ENCODE data around the gene DBN1. TPM values are rescaled to one million over a fixed set of nuclear protein-coding genes. Genes with fewer than 3 reads are reported as not detected.

DBN1 gene
- total and polyA plus RNA-seq, 2 donors (not counting 3 experiments of a cell fraction or from before 2014, with no cell fraction given), result 198 to 336 TPM

- Histone ChIP-seq H3K9me3 (replicated peaks; ENCODE audit: control insufficient read depth, insufficient read depth, low read length) (no peaks in the 10 kb centered on the region), H3K79me2 (ENCODE audit: control insufficient read depth, insufficient read depth, low read length) (peaks cover 29% of the 10 kb centered on the region), H2AFZ (ENCODE audit: low read depth, low read length) (no peak overlapping the region), H3K4me2 (ENCODE audit: insufficient read depth, low read length) (no peak overlapping the region), H3K4me3 (replicated peaks in 1 of 3; ENCODE audit: insufficient read depth in 1 of 3, low read depth in 1 of 3, low read length in 3 of 3) (no peak overlapping the region), H3K4me1 (ENCODE audit: control insufficient read depth, extremely low read depth, insufficient read depth, low read length) (peaks cover 23% of the 10 kb centered on the region), H4K20me1 (replicated peaks; ENCODE audit: control insufficient read depth, extremely low read depth, insufficient read depth, low read length) (no peaks in the 10 kb centered on the region), H3K9ac (replicated peaks; ENCODE audit: extremely low read depth, insufficient read depth, low read length) (no peak overlapping the region), H3K27ac (ENCODE audit: insufficient read depth, low read depth, low read length) (no peak overlapping the region), H3K27me3 (ENCODE audit: control insufficient read depth in 2 of 2, insufficient read depth in 2 of 2, low read length in 2 of 2) (no peaks in the 10 kb centered on the region), H3K36me3 (ENCODE audit: control insufficient read depth in 2 of 2, extremely low read depth in 1 of 2, insufficient read depth in 2 of 2, low read length in 2 of 2) (no peaks in the 10 kb centered on the region), H3K9me1 (replicated peaks; ENCODE audit: control insufficient read depth, extremely low read depth, insufficient read depth, low read length) (no peaks in the 10 kb centered on the region)
- dilution Hi-C loops (cut with MboI; ENCODE audit: extremely low pct_ligation_motif_present, low sequenced_read_pairs), result no loop called here
- no TSS peak for BruUV-seq (replicated peaks)
- no peak for DNase-seq (ENCODE audit: low read depth, low spot score)
- intact Hi-C loops (cut with micrococcal nuclease), result loop anchor here (10.0 kb wide), 1 partner anchor 1030 kb away; the partner anchor contains the start of gene FAF2
- TF ChIP-seq GATA2 (IDR thresholded peaks at IDR 0.05; ENCODE audit: insufficient read depth, insufficient read length, low read depth, low read length) (no peak), POLR2A (IDR thresholded peaks at IDR 0.05; ENCODE audit: low read depth, low read length) (no peak), POLR2AphosphoS5 (IDR thresholded peaks at IDR 0.05; ENCODE audit: insufficient read depth, low read depth, low read length) (no peak), EZH2 (IDR thresholded peaks at IDR 0.05; ENCODE audit: borderline replicate concordance, low read depth, low read length, severe bottlenecking) (no peak), MAX (IDR thresholded peaks at IDR 0.05; ENCODE audit: insufficient read depth, insufficient read length) (no peak), FOS (IDR thresholded peaks at IDR 0.05; ENCODE audit: borderline replicate concordance, insufficient read depth, low read length) (no peak), CTCF (IDR thresholded peaks at IDR 0.05; ENCODE audit: extremely low read depth in 1 of 2, insufficient read depth in 1 of 2, low read depth in 1 of 2, low read length in 2 of 2) (no peak), JUN (IDR thresholded peaks at IDR 0.05; ENCODE audit: borderline replicate concordance, insufficient read depth, insufficient read length, low read depth) (no peak)
- ChIA-PET CTCF (interaction anchor here (0.8 to 3.3 kb wide), 4 partner anchors 18 to 26 kb away, joined by 3 to 17 read pairs (median 10); no protein-coding TSS in a partner anchor), POLR2A (no interaction called here)
- FAIRE-seq, result no peak
Measured at GRCh38 chr5:177474846-177475562, 1.6 kb upstream of the DBN1 start.
